ENCODE results near the gene SLC25A34. TPM values are rescaled to one million over a fixed set of nuclear protein-coding genes. Genes with fewer than 3 reads are reported as not detected.

SLC25A34 gene
- total and polyA plus RNA-seq, 4 experiments from 2014 or later, result 0.08 to 4.2 (median 2.2) TPM; not detected in 1

DNA sequence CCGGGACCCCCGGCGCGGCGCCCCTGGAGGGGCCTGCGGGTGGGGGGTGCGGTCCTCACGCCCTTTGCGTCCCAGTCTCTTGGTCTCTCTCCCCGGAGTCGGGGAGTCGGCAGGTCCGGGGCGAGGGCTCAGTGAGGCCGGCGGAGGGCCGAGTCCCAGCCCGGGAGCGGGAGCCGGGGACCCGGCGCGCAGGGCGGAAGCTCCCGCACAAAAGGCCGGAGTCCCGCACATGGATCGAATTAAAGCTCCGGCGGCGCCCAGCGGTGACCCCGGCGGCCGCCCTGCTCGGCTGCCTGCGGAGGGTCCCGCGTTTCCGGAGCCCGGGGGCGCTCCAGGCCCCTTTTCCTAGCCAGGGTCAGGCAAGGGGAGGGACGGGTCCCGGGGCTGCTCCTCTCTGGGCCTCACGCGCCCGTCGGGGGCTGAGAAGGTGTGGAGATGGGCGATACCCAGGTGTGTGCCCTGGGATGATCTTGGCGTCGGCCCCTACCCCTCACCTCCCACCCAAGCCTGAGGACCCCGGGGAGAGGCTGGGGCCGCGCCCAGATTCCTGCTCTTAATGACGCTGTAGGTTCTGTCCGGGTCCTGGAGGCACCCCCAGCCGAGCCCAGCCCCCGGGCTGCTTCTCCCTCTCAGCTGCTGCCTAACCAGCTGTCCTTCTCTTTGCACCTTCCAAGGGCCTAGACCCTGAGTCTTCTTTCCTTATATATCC, 23.0 kb downstream of the SLC25A34 start:
- Histone ChIP-seq H3K27me3 (ENCODE audit: insufficient read depth, low read length) (peaks cover 4% of the 10 kb centered on the region), H3K9me3 (ENCODE audit: control insufficient read depth in 1 of 2, low read length in 2 of 2) (no peaks in the 10 kb centered on the region), H3K4me3 (ENCODE audit: low read length in 2 of 2) (no peak overlapping the region), H3K36me3 (ENCODE audit: insufficient read depth, low read length) (no peaks in the 10 kb centered on the region), H3K4me1 (ENCODE audit: insufficient read depth, low read length) (peaks cover 21% of the 10 kb centered on the region), H3K27ac (ENCODE audit: low read depth, low read length) (no peak overlapping the region)
- ChIA-PET CTCF (ENCODE audit: partially characterized antibody) (no interaction called here), POLR2A (ENCODE audit: partially characterized antibody) (no interaction called here)
- peaks cover 0 to 2% (median 0%) of the 10 kb centered on the region in 8 donors for H3K9me3 Mint-ChIP-seq
- H3K27ac Mint-ChIP-seq, result no peak overlapping the region
- H3K27me3 Mint-ChIP-seq, result peaks cover 16 to 37% of the 10 kb centered on the region in 2 donors
- H3K36me3 Mint-ChIP-seq, result no peaks in the 10 kb centered on the region
- H3K4me3 Mint-ChIP-seq, result peak overlapping the region in 7 of 8 donors; percentile 24 to 57 (median 54)
- peaks cover 6 to 23% (median 14%) of the 10 kb centered on the region in 4 donors for H3K4me1 Mint-ChIP-seq
- DNase-seq, result no peak
- intact Hi-C loops (cut with micrococcal nuclease), result no loop called here

DNA sequence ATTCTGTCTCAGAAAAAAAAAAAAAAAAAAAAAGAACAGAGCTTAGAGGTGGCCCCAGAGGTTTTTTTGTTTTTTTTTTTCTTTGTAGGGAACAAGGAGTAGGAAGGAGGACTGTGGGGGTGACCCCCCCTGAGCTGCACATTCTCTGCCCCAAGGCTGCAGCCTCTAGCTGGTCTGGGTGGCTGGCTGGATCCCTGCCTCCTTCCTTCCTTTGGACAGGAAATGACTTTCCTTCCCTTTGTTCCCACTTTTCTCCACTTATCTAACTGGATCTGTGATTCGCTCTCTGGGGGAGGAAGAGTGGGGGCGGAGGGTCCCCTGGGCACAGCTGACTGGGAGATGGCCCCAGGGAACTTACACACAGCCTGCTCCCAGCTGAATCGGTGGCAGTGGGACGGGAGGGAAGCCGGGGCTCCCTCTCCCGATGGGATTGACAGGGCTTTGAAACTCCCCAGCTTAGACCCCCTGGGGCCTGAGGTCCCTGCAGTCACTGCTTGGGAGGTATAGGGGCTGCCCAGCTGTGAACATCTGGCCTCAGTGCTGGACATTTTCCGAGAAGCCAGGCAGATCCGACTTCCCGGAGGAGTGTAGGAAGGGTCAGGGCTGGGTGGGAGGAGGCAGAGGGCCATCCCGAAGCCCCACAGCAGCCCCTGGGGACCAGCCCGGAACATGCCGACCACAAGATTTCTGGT, 24.6 kb downstream of the SLC25A34 start:
- H3K27ac Mint-ChIP-seq, result no peak overlapping the region
- H3K4me1 ChIP-seq (ENCODE audit: insufficient read depth, low read length), result peaks cover 21% of the 10 kb centered on the region
- peaks cover 0 to 2% (median 0%) of the 10 kb centered on the region in 8 donors for H3K9me3 Mint-ChIP-seq
- peaks cover 16 to 36% of the 10 kb centered on the region in 2 donors for H3K27me3 Mint-ChIP-seq
- no peak for DNase-seq
- H3K4me1 Mint-ChIP-seq, result peaks cover 6 to 23% (median 14%) of the 10 kb centered on the region in 4 donors
- H3K27ac ChIP-seq (ENCODE audit: low read depth, low read length), result no peak overlapping the region
- H3K27me3 ChIP-seq (ENCODE audit: insufficient read depth, low read length), result peaks cover 4% of the 10 kb centered on the region
- H3K4me3 Mint-ChIP-seq, result peak overlapping the region in 1 of 8 donors; percentile 5
- POLR2A ChIA-PET (ENCODE audit: partially characterized antibody), result no interaction called here
- no peaks in the 10 kb centered on the region for H3K36me3 ChIP-seq (ENCODE audit: insufficient read depth, low read length)
- CTCF ChIA-PET (ENCODE audit: partially characterized antibody), result interaction anchor here (1.2 kb wide), 1 partner anchor 31 kb away, joined by 5 read pairs; no protein-coding TSS in a partner anchor
- H3K36me3 Mint-ChIP-seq, result no peaks in the 10 kb centered on the region
- no peak overlapping the region for H3K4me3 ChIP-seq (ENCODE audit: low read length in 2 of 2)
- intact Hi-C loops (cut with micrococcal nuclease), result no loop called here
- no peaks in the 10 kb centered on the region for H3K9me3 ChIP-seq (ENCODE audit: control insufficient read depth in 1 of 2, low read length in 2 of 2)

DNA sequence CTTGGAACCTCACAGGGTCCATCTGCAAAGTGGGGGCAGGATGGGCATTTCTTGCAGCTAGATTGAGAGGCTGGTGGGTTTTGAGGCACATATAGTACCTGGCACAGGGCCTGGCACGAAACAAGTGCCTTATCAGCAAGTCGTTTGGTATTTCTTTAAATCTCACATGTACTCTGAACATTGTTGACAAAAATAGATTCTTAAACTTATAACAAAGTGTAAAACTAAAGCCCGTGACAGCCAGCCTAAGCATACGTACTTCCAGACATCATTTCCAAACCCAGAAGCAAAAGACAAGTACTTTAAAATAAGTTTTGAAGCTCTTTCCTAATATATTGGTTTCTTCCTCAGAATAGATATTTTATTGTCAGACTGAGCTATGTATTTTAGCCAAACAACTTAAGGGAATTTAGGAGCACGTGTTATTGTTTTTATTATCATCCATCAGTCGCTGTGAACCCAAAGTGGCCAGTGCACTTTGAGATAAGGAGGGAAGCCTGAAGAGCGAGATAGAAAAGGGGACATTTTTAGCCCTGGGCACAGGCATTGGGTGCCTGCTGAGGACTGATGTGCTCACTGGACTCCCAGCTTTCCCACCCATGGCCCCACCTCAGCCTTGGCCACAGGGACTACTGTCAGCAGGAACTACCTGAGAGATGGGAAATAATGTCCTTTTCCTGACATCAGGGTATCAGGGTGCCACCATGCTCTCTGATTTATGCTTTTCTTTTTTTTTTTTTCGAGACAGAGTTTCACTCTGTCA, 25.5 kb downstream of the SLC25A34 start:
- Histone ChIP-seq H3K27ac (ENCODE audit: low read depth, low read length) (no peak overlapping the region), H3K27me3 (ENCODE audit: insufficient read depth, low read length) (peaks cover 4% of the 10 kb centered on the region), H3K36me3 (ENCODE audit: insufficient read depth, low read length) (no peaks in the 10 kb centered on the region), H3K4me3 (ENCODE audit: low read length in 2 of 2) (no peak overlapping the region), H3K4me1 (ENCODE audit: insufficient read depth, low read length) (peaks cover 16% of the 10 kb centered on the region), H3K9me3 (ENCODE audit: control insufficient read depth in 1 of 2, low read length in 2 of 2) (no peaks in the 10 kb centered on the region)
- DNase-seq, result no peak
- peak overlapping the region in 1 of 8 donors; percentile 5 for H3K4me3 Mint-ChIP-seq
- no peaks in the 10 kb centered on the region for H3K36me3 Mint-ChIP-seq
- H3K9me3 Mint-ChIP-seq, result peaks cover 0 to 2% (median 0%) of the 10 kb centered on the region in 8 donors
- POLR2A ChIA-PET (ENCODE audit: partially characterized antibody), result no interaction called here
- H3K27me3 Mint-ChIP-seq, result peaks cover 14 to 31% of the 10 kb centered on the region in 2 donors
- intact Hi-C loops (cut with micrococcal nuclease), result no loop called here
- CTCF ChIA-PET (ENCODE audit: partially characterized antibody), result no interaction called here
- no peak overlapping the region for H3K27ac Mint-ChIP-seq
- peaks cover under 1 to 17% (median 9%) of the 10 kb centered on the region in 4 donors for H3K4me1 Mint-ChIP-seq

GRCh38 chr1:15762546-15762945, 26.5 kb downstream of the SLC25A34 start:
- DNase-seq, result no peak
- Mint-ChIP-seq H3K27ac (no peak overlapping the region), H3K36me3 (no peaks in the 10 kb centered on the region), H3K4me3 (no peak overlapping the region), H3K9me3 (no peaks in the 10 kb centered on the region), H3K4me1 (peaks cover 0 to 7% (median 4%) of the 10 kb centered on the region in 4 donors), H3K27me3 (peaks cover 11 to 25% of the 10 kb centered on the region in 2 donors)
- Histone ChIP-seq H3K36me3 (ENCODE audit: insufficient read depth, low read length) (no peaks in the 10 kb centered on the region), H3K9me3 (ENCODE audit: control insufficient read depth in 1 of 2, low read length in 2 of 2) (no peaks in the 10 kb centered on the region), H3K27ac (ENCODE audit: low read depth, low read length) (no peak overlapping the region), H3K27me3 (ENCODE audit: insufficient read depth, low read length) (no peaks in the 10 kb centered on the region), H3K4me3 (ENCODE audit: low read length in 2 of 2) (no peak overlapping the region), H3K4me1 (ENCODE audit: insufficient read depth, low read length) (peaks cover 12% of the 10 kb centered on the region)
- ChIA-PET CTCF (ENCODE audit: partially characterized antibody) (no interaction called here), POLR2A (ENCODE audit: partially characterized antibody) (no interaction called here)
- intact Hi-C loops (cut with micrococcal nuclease), result no loop called here

DNA sequence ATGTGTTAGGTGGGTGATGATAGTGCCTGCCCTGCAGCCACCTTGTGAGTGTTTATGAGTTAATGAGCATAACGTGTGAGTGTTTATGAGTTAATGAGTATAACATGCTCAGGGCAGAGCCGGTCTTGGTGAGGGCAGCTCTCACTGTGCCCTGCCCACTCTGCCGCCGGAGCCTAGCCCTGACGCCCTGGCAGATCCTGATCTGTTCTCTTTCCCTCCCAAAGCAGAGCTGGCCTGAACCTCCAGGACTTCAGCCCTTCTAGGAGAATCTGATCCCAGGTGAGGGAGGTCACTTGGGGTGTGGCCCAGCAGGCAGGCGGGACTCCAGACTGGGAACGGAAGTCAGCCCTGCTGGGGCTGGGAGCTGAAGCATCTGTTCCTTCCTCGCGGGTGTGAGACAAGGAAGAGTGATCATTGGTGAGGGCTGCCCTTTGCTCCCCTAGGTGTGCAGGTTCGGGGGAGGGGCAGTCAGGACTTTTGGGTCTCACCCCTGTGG, 28.3 kb downstream of the SLC25A34 start:
- POLR2A ChIA-PET (ENCODE audit: partially characterized antibody), result no interaction called here
- Mint-ChIP-seq H3K9me3 (no peaks in the 10 kb centered on the region), H3K4me1 (peaks cover 0 to 3% (median under 1%) of the 10 kb centered on the region in 4 donors), H3K27ac (no peak overlapping the region), H3K36me3 (no peaks in the 10 kb centered on the region), H3K4me3 (no peak overlapping the region), H3K27me3 (peaks cover 8 to 22% of the 10 kb centered on the region in 2 donors)
- Histone ChIP-seq H3K9me3 (ENCODE audit: control insufficient read depth in 1 of 2, low read length in 2 of 2) (no peaks in the 10 kb centered on the region), H3K27me3 (ENCODE audit: insufficient read depth, low read length) (no peaks in the 10 kb centered on the region), H3K36me3 (ENCODE audit: insufficient read depth, low read length) (no peaks in the 10 kb centered on the region), H3K4me3 (ENCODE audit: low read length in 2 of 2) (no peak overlapping the region), H3K27ac (ENCODE audit: low read depth, low read length) (no peak overlapping the region), H3K4me1 (ENCODE audit: insufficient read depth, low read length) (peaks cover 1% of the 10 kb centered on the region)
- intact Hi-C loops (cut with micrococcal nuclease), result no loop called here
- CTCF ChIA-PET (ENCODE audit: partially characterized antibody), result no interaction called here
- DNase-seq, result no peak

- Histone ChIP-seq H3K36me3 (ENCODE audit: insufficient read depth, low read length) (no peaks in the 10 kb centered on the region), H3K27me3 (ENCODE audit: insufficient read depth, low read length) (no peaks in the 10 kb centered on the region), H3K9me3 (ENCODE audit: control insufficient read depth in 1 of 2, low read length in 2 of 2) (no peaks in the 10 kb centered on the region), H3K27ac (ENCODE audit: low read depth, low read length) (no peak overlapping the region), H3K4me3 (ENCODE audit: low read length in 2 of 2) (no peak overlapping the region), H3K4me1 (ENCODE audit: insufficient read depth, low read length) (no peaks in the 10 kb centered on the region)
- peak overlapping the region in 1 of 7 donors; percentile 73 for H3K27ac Mint-ChIP-seq
- CTCF ChIA-PET (ENCODE audit: partially characterized antibody), result no interaction called here
- no peaks in the 10 kb centered on the region for H3K9me3 Mint-ChIP-seq
- H3K4me1 Mint-ChIP-seq, result no peaks in the 10 kb centered on the region
- H3K4me3 Mint-ChIP-seq, result no peak overlapping the region
- DNase-seq, result no peak
- intact Hi-C loops (cut with micrococcal nuclease), result no loop called here
- peaks cover 7 to 17% of the 10 kb centered on the region in 2 donors for H3K27me3 Mint-ChIP-seq
- POLR2A ChIA-PET (ENCODE audit: partially characterized antibody), result no interaction called here
- no peaks in the 10 kb centered on the region for H3K36me3 Mint-ChIP-seq
These were observed 28.8 kb downstream of the SLC25A34 start for GRCh38 chr1:15764890-15765289.
